IPS-NIHi11 (cell line): ENCODE results near the gene SERP1.
A peak's percentile ranks its signal among the peaks of the same experiment; 100 is the strongest.
"Not testable (repeated sequence)": the region's sequence is repeated elsewhere in the genome, so short reads cannot be mapped to it uniquely, and the experiment has no call there.

ENCODE experiments used
- DNase-seq: peaks from one replicate; pipeline ENCODE4 v3.0.0; 2012; ENCODE audit warnings: mixed read lengths, low spot score

Gene SERP1

GRCh38 chr3:150538324-150539208, 7.7 kb downstream of the SERP1 start:
- no peak for DNase-seq

- DNase-seq, result no peak
These were observed 11.1 kb downstream of the SERP1 start for GRCh38 chr3:150535204-150535603.

DNA sequence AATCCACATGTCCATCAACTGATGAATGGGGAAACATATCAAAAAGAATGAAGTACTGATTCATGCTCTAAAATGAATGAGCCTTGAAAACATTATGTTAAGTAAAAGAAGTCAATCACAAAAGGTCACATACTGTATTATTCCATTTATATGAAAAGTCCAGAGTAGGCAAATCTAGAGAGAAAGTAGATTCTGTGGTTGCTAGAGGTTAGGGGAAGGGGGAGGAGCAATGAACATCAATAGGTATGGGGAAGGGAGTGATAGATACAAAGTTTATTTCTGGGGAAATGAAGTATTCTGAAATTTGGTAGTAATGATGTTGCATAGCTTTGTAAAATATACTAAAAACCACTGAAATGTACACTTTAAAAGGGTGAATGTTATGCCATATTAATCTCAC, 14.5 kb downstream of the SERP1 start:
- no peak for DNase-seq

- DNase-seq, result no peak
These were observed 17.9 kb downstream of the SERP1 start for GRCh38 chr3:150528354-150528797.

DNA sequence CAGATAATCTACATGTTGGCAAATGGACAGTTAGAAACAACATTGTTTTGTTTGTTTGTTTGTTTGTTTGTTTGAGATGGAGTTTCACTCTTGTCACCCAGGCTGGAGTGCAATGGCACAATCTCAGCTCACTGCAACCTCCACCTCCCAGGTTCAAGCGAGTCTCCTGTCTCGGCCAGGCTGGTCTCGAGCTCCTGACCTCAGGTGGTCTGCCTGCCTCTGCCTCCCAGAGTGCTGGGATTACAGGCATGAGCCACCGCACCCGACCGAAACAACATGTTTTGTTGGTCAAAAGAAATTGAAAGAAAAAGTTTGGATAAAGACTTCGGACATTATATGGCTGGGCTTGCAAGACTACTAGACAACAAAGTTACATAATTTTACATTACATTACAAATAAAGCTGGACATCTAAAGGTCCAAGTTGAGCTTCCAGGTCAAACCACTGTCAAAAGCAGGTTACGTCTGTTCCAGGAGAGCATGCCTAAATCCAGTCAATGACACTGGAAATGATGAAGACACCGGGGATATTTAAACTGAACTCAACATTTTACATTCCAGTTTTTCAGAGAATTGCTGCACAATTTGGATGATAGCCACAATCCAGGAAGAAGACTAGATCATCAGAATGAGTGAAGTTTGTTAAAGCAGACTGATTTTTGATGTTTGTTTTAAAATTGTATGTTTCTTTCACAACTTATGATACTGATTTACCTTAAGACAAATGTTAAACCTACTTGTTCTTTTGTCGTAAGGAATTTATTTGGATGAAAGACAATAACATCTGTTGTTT, 18.6 kb downstream of the SERP1 start:
- no peak for DNase-seq

GRCh38 chr3:150523538-150523937, 22.8 kb downstream of the SERP1 start:
- DNase-seq, result no peak

DNA sequence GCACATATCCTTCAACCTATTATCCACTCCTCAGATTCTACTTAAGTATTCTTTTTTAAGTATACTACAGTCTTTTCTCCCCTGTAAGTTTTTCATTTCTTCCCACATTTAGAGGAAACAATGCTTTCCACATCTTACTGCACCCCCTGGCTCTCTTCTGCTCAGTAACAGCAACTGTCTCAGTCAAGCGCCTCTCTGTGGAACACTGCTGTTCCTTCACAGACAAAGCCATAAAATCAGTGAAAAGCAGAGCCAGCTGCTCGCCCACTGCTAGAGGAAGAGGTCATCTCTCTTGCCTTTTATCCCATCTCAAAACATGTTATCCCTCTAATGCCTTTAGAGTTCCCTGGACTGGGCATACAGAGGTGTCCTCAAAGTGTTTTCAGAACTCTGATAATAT, 24.8 kb downstream of the SERP1 start:
- no peak for DNase-seq

DNA sequence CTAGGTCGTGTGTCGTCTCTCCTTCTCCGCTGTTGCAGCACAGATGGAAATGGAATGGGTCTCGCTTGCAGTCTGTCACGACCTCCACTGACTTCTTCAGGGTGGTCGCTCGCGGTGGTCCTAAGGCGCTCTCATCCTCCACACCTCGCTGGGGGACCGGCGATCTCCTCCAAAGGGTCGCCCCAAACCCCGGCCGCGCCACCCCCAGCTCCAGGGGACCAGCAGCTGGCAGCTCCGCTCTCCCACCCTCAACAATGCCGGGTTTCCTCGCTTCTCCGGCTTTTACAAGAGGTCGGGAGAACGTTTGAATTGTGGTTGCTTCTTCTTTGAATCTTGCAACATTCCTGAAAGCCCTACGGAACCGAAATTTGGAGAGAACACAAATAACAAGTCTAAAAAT, 25.9 kb downstream of the SERP1 start:
- no peak for DNase-seq

- no peak for DNase-seq
These were observed 27.3 kb downstream of the SERP1 start for GRCh38 chr3:150519026-150519425.

DNA sequence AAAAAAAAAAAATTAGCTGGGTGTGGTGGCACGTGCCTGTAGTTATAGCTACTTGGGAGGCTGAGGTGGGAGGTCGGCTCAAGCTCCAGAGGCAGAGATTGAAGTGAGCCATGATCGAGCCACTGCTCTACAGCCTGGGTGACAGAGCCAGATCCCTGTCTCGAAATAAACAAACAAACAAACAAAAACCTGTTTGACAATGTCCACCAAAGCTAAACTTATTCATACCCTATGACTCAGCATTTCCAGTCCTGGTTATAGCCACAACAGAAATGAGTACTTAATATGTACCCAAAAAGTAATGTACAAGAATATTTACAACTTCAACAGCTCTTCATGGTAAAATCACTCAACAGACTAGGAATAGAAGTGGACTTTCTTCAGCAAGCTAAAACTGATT, 31.1 kb downstream of the SERP1 start:
- DNase-seq, result no peak

DNA sequence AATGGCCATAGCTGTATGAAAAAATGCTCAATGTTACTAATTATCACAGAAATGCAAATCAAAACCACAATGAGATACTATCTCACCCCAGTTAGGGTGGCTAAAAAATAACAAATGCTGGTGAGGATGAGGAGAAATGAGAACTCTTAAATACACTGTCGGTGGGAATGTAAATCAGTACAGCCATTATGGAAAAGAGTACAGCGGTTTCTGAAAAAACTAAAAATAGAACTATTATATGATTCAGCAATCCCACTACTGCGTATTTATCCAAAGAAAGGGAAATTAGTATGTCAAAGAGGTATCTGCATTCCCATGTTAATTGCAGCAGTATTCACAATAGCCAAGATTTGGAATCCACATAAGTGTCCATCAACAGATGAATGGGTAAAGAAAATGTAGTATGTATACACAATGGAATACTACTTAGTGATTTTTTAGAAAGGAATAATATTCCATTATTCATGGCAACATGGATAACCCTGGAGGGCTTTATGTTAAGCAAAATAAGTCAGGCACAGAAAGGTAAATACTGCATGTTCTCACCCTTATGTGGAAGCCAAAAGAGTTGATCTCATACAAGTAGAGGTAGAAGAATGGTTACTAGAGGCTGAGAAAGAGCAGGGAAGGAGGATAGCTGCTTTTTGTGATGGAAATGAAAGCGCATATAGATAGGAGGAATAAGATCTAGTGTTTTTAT, 35.0 kb downstream of the SERP1 start:
- no peak for DNase-seq

DNA sequence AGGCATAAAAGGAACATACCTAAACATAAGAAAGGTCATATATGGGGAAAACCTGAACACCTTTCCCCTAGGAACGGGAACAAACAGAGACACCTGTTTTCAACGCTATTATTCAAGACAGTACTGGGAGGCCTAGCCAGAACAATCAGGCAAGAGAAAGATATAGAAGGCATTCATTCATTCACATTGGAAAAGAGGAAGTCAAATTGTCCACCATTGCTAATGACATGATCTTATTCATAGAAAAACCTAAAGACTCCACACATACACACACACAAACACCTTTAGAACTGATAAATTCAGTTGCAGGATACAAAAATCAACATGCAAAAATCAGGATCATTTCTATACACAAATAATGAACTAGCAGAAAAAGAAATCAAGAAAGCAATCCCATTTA, 36.5 kb downstream of the SERP1 start:
- no peak for DNase-seq

- no peak for DNase-seq
These were observed 37.9 kb downstream of the SERP1 start for GRCh38 chr3:150508401-150508800.

GRCh38 chr3:150504483-150504882, 41.8 kb downstream of the SERP1 start:
- DNase-seq, result no peak

DNA sequence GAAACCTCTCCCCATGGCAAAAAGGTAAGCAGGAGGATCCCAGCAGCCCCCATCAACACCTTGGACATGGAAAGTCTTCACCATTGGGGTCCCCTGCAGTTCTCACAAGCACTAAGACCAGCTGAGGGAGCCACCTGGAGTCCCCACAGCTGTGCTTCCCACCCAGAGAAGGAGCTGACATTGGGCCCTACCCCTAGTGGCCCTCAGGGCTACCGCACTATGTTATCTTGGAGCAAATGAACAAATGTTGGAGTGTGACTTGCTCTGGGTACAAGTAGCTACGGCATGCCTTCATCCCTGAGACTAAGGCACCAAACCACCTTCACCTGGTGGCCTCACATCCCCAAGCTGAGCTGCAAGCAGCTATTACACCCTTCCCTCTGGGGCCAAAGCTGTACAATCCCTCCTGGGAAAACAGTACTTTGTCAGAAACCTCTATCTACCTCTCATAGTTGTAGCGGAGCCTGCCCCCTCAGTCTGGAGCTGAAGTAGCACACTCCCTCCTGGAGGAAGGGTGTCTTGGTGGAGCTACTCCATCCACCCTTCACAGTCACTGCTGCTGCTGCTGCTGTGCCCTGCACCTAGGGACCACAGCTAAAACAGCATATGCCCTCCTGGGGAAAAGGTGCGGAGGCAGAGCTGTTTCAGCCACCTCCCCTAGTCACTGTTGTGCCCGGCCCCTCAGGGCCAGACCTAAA, 42.7 kb downstream of the SERP1 start:
- DNase-seq, result no peak

DNA sequence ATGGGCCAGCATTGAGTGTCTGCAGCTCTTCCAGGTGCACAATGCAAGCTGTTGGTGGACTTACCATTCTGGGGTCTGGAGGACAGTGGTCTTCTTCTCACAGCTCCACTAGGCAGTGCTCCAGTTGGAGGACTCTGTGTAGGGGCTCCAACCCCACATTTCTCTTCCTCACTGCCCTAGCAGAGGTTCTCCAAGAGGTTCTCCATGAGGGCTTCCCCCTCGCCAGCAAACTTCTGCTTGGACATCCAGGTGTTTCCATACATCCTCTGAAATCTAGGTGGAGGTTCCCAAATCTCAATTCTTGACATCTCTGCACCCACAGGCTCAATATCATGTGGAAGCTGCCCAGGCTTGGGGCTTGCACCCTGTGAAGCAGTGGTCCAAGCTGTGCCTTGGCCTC, 45.3 kb downstream of the SERP1 start:
- not testable (repeated sequence) for DNase-seq

DNA sequence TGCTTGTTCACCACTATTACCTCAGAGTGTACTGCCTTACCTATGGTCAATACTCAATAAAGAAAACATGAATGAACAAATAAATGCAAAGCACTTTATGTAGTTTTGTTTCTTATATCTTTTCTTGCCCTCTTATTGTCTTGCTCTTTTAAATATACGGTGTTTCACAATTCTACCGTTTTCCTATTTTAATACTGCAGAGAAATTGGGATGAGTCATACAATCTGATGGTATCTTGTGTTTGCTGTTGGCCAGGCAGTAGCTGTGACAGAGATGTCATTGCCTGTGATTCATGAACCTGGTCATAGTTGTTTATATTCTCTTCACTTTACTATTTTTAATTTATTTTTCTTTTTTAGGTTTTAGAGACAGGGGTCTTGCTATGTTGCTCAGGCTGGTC, 48.3 kb downstream of the SERP1 start:
- DNase-seq, result no peak

DNA sequence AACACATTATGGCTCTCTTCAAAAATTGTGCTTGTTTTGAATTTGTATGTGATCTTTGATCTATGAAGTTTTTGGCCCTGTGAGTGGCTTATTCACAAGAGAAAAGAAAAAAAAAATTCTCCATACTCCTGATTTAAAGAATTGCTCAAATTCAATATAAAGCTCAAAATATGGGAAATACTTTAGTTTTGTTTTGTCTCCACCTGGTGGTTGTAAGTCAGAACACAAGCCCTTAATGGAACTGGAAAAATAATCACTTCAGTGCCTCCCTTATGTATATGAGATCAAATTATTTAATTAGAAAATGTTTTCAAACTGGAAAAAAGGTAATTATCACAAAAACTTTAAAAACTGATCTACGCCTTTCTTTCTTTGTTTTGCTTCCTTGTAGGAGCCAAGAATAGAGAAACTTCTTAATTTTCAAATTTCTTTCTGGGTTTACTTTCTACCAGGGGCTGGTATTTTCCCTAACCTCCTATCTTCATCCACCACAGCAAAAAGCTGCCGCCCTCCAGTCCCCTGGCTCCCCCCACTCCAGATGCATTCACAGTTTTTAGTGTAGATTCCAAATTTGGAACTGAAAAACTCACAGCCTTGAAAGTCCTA, 50.6 kb downstream of the SERP1 start:
- DNase-seq, result peak; percentile 50

GRCh38 chr3:150495149-150495548, 51.1 kb downstream of the SERP1 start:
- no peak for DNase-seq

GRCh38 chr3:150494411-150494977, 51.8 kb downstream of the SERP1 start:
- DNase-seq, result no peak
